C4-2B (cell line): ENCODE data around the gene NXPH1.

Source experiments
- CTCF ChIP-seq: fragments of 450-650 bp; conservative IDR thresholded peaks from 2 replicates; pipeline ENCODE4 v1.5.1; 2017; ENCODE audit warnings: mild to moderate bottlenecking
- ZFX ChIP-seq: fragments of 450-650 bp; IDR thresholded peaks from 2 replicates; pipeline ENCODE4 v1.6.1; 2017

- TF ChIP-seq CTCF (no peak), ZFX (no peak)
Measured at GRCh38 chr7:8536431-8536830, 103.0 kb downstream of the NXPH1 start.
